GM13976 (cell line): ENCODE measurements around the gene TSEN2.

Experiments used
- DNase-seq: peaks from one replicate; pipeline ENCODE4 v3.0.0; 2012; ENCODE audit warnings: low spot score
- in situ Hi-C: fragments of 300-500 bp; cut with MboI; formaldehyde crosslinking; loops from one replicate; pipeline ENCODE4 v1.12.0; 2022; ENCODE audit warnings: low sequenced_read_pairs, mixed read lengths, inconsistent platforms; ENCODE audit not compliant: unreplicated experiment
- TF ChIP-seq, protein P1 (sequence below): IDR thresholded peaks from 2 replicates; pipeline ENCODE4 v1.5.1; 2012; ENCODE audit warnings: borderline replicate concordance, mild to moderate bottlenecking; ENCODE audit not compliant: insufficient read depth; ENCODE audit errors: extremely low read depth, missing control alignments, control extremely low read depth

TSEN2 gene

DNA sequence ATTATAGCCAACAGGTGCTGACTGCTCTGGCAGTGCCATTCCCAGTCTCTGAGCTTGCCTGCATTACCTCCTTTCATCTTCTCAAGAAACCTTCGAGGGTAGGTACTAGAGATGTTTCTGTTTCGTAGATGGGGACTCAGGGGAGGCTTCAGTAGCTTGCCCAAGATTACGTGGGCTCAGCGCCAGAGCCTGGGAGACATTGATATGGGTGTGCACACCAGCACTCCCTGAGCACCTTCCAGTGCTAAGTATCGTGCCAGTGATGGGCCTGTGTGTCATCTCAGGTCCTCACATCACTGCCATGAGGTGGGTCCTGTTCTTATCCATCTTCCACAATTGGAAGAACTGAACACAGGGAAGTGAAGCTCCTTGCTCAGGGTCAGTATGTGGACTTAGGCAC is 15.2 kb downstream of the TSEN2 start:
- in situ Hi-C loops: no loop called here
- TF ChIP-seq, protein P1, sequence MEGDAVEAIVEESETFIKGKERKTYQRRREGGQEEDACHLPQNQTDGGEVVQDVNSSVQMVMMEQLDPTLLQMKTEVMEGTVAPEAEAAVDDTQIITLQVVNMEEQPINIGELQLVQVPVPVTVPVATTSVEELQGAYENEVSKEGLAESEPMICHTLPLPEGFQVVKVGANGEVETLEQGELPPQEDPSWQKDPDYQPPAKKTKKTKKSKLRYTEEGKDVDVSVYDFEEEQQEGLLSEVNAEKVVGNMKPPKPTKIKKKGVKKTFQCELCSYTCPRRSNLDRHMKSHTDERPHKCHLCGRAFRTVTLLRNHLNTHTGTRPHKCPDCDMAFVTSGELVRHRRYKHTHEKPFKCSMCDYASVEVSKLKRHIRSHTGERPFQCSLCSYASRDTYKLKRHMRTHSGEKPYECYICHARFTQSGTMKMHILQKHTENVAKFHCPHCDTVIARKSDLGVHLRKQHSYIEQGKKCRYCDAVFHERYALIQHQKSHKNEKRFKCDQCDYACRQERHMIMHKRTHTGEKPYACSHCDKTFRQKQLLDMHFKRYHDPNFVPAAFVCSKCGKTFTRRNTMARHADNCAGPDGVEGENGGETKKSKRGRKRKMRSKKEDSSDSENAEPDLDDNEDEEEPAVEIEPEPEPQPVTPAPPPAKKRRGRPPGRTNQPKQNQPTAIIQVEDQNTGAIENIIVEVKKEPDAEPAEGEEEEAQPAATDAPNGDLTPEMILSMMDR: no peak
- no peak for DNase-seq

DNA sequence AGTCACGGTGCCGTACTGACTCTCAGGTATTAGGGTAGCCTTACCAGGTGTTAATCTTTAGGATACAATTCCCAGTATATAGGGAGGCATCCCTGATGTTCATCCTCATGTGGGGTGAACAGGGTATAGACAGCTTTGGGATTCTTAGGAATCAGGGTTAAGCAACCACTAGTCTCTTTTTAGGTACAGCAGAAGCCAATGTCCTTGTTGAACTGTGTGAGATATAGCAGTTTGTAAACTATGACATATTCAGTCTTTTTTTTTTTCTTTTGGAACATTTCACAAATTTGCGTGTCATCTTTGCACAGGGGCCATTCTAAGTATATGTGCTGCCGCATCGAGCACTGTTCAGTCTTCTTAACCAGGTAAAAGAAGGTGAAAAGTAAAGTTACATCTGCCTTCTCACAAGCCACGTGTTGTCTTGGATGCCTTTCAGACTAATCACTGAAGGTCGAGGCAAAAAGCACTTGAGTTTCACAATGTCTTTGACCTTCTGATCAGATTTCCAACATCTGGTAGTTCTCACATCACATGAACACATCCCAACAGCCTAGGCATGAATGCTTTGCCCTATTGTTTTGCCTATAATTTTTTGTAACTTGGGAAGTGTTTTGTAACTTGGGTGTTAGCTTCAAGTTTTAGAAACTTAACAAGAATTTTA is 17.2 kb downstream of the TSEN2 start:
- in situ Hi-C loops: no loop called here
- TF ChIP-seq, protein P1: no peak

DNA sequence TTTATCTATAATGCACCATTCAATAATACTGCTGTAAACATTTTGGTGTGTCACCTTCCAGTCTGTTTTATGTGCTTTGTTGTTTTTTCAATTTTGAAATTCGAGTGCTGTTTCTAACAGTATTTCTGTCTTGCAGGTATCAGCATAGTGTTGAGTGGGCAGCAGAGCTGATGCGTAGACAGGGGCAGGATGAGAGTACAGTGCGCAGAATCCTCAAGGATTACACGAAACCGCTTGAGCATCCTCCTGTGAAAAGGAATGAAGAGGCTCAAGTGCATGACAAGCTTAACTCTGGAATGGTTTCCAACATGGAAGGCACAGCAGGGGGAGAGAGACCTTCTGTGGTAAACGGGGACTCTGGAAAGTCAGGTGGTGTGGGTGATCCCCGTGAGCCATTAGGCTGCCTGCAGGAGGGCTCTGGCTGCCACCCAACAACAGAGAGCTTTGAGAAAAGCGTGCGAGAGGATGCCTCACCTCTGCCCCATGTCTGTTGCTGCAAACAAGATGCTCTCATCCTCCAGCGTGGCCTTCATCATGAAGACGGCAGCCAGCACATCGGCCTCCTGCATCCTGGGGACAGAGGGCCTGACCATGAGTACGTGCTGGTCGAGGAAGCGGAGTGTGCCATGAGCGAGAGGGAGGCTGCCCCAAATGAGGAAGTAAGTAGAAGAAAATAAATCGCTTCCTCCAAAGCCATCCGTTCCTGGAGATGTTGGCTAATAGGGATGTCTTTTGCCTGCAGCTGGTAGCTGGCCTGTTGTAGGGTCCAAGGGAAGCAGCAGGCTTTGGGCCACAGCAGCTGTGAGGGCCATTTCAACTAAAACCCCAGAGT is 19.1 kb downstream of the TSEN2 start:
- DNase-seq: no peak
- in situ Hi-C loops: no loop called here
- TF ChIP-seq, protein P1: no peak

More for the DNA sequence above, 17.2 kb downstream of the TSEN2 start:
- DNase-seq: no peak

DNA sequence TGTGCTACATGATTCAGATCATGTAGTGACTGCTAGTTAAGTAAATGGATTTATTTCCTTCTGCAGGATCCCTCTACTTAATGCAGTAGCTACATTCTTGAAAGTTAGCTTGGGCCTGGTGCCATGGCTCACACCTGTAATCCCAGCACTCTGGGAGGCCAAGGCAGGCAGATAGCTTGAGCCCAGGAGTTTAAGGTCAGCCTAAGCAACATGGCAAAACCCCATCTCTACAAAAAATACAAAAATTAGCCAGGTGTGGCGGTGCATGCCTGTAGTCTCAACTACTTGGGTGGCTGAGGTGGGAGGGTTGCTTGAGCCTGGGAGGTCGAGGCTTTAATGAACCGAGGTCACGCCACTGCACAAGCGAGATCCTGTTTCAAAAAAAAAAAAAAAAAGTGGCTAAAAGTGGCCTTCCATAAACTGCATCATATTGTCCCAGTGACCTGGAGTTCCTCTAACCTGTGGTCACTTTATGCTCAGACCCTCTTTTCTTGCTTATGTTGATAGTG is 22.0 kb downstream of the TSEN2 start:
- DNase-seq: no peak
- in situ Hi-C loops: no loop called here
- TF ChIP-seq, protein P1: no peak

DNA sequence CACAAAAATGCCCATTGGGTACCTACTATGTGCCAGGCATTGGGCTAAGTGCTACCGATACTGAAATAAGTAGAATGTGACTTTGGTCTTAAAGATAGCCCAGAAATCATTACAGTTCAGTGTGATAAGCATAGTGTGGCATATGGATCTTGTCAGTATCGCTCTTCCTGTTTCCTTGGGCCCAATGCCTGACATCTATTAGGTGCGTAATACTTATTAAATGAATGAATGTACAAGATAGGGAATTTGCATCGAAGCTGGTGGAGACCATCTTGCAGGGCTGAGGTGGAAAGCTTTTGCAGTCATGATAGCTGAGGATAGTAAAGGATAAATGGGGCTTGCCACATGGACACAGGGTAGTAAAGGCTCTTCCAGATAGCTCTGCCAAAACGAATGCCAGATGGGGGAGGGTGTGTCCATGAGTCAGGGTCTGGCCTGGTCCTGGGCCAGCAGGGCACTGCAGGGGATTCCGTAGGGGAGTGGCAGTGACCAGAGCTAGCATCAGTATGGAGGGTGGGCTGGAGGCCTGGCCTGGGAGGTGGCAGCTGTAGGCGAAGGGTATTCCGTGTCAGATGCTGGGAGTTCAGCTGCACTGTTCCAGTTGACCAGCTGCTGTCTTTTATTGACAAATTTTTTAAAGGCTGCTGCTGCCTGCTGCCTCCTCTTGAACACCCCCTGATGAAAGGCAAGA is 23.5 kb downstream of the TSEN2 start:
- TF ChIP-seq, protein P1: no peak
- DNase-seq: no peak
- in situ Hi-C loops: no loop called here

DNA sequence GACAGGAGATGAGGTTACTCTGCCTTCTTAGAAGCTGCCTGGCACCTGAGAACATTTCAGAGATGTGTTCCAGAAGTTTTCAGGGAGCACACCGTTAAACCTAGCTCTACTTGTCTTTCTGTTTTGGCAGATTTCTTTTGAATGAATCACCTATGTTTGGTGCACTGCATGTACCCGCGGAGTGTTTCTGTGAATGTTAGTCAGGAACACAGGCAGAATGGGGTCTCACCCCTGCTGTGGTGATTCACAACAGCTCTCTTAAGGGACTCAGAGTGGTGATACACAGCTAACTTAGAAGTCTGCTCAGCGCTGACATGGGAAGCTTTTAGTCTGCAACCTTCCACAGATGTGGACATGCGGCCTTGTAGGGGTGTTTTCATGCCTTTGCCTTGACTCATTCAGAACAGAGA is 24.0 kb downstream of the TSEN2 start:
- in situ Hi-C loops: no loop called here
- DNase-seq: no peak
- TF ChIP-seq, protein P1: no peak
